ENCODE measurements around the gene FAM72B.
"Not testable (repeated sequence)": the region's sequence is repeated elsewhere in the genome, so short reads cannot be mapped to it uniquely, and the experiment has no call there.

Gene FAM72B

DNA sequence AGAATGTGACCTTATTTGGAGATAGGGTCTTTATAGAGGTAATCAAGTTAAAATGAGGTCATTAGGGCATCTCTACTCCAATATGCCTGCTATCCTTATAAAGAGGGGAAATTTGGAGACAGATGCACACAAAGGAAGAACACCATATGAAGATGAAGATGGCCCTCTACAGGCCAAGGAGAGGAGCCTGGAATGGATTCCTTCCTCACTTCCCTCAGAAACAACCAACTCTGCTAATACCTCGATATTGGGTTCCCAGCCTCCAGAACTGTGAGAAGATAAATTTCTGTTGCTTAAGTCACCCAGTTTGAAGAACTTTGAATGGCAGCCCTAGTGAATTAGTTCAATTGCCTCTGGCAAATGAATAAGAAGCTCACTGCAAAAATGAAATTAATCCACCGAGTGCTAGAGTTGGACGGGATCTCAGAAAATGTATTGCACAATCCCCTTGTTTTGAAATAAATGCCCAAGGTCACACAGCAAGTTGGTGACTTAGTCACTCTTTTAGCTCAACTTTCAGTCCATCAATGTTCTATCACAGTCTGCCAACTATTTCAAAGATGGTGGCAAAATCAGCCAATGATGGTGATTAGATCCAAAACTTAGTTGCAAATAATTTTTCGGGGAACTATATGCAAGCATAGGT, 27.1 kb downstream of the FAM72B start:
- not testable (repeated sequence) for H3K27ac ChIP-seq; DNase-seq (ENCODE audit: low read depth, low spot score)

DNA sequence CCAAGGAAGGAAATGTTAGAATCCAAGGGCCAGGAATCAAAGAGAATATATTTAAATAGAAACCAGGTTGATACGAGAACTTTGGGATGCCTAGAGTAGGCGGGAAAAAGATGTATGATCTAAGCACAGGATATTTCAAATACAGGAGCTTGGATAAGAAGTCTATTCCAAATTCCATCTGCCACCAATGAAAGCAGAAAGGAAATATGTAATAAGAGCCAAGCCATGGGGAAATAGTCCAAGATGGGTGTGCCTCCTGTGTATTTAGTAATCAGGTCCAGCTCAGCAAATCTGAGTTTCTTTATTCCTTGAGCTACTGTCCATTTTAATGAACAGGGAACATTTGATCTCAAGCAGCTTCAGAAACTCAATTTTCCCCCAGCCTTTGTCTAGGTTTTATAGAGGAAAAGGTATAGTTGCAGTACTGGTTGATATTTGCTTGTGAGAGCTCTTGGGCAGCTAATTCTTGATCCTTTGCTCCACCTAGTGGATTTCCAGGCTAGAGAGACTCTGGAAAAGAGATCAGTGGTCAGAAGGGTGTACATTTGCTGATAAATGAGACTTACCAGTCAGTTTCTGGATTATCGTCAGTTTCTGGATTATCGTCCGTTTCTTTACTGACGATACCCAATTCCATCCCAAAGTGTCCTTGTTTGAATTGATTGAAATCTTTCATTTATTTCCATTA, 28.3 kb downstream of the FAM72B start:
- H3K27ac ChIP-seq; DNase-seq (ENCODE audit: low read depth, low spot score): not testable (repeated sequence)

DNA sequence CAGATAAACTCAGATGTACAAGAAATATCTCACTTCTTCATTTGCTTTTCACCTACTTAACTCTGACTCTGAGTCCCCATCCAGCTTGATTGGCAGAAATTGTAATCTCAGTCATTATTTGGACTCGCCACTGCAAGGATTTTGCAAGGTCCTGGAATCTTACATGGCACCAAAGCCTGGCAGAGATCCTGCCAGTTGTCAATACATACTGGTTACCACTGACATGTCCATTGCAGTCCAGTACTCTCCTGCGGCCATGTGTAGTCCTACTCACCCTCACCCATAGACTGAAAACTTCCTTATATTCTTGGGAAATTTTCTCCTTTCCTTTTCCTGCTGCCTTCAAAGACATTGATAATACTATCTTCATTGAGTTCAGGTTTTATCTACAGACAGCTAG, 29.3 kb downstream of the FAM72B start:
- not testable (repeated sequence) for H3K27ac ChIP-seq; DNase-seq (ENCODE audit: low read depth, low spot score)

GRCh38 chr1:121152788-121153187, 31.4 kb downstream of the FAM72B start:
- DNase-seq (ENCODE audit: low read depth, low spot score); H3K27ac ChIP-seq: not testable (repeated sequence)

GRCh38 chr1:121151294-121151693, 32.8 kb downstream of the FAM72B start:
- not testable (repeated sequence) for DNase-seq (ENCODE audit: low read depth, low spot score); H3K27ac ChIP-seq

DNA sequence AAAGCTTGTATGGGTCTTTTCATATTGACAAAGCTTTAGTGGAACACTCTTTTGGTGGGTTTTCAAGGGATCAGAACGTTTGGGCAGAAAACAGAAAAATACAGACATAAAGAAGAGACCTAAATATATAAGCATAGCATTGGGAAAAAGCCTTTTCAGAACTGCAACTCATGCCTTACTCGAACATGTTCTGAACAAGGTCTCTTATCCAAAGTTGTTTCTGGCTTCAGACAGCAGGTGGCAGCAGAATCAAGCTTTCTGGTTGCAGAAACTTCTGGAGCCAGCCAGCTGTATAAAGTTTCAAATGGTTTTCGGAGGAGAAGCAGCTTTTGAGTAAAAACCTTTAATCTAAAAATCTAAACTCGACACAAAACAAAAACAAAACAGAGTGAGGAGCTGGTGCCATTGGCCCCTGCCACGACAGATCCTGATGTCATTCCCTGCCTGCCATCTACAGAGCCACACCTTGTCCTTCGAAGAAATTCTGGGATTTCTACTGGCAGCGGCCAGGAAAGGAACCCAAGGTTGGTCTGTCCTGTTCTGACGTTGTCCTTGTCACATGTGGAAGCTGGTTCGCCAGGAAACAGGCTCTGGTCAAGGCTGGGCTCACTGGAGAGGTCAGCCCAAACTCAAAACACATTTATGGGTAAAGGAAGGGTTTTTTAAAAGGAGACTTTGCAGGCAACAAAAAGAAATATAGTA, 35.5 kb downstream of the FAM72B start:
- not testable (repeated sequence) for DNase-seq (ENCODE audit: low read depth, low spot score); H3K27ac ChIP-seq

GRCh38 chr1:121140393-121140792, 43.7 kb downstream of the FAM72B start:
- DNase-seq (ENCODE audit: low read depth, low spot score) = not testable (repeated sequence)

GRCh38 chr1:121131494-121131893, 52.6 kb downstream of the FAM72B start:
- H3K27ac ChIP-seq; DNase-seq (ENCODE audit: low read depth, low spot score): not testable (repeated sequence)

More at GRCh38 chr1:121140393-121140792, 43.7 kb downstream of the FAM72B start:
- H3K27ac ChIP-seq = not testable (repeated sequence)

GRCh38 chr1:121118480-121118824, 65.7 kb downstream of the FAM72B start:
- H3K27ac ChIP-seq; DNase-seq (ENCODE audit: low read depth, low spot score): not testable (repeated sequence)
